Lower leg skin (tissue), 4 donors: ENCODE data around the gene OR56A4. TPM values are rescaled to one million over a fixed set of nuclear protein-coding genes. Genes with fewer than 3 reads are reported as not detected.

ENCODE experiments used
- DNase-seq, 2 donors: peaks; one replicate each; pipeline ENCODE4 v3.0.0-alpha.2; 2019; ENCODE audit warnings: low spot score in 2 of 2
- H3K4me3 ChIP-seq: fragments of 200-600 bp; sonication (generic); 2 replicates; pipeline ENCODE4 v1.5.1; 2017; ENCODE audit warnings: mild to moderate bottlenecking, low read depth; ENCODE audit not compliant: poor library complexity, severe bottlenecking
- CTCF ChIP-seq, 3 donors: fragments of 450-650 bp; IDR thresholded peaks; one replicate each; pipeline ENCODE4 v1.5.1; 2016; ENCODE audit warnings: antibody characterized with exemption in 3 of 3, mild to moderate bottlenecking in 3 of 3, moderate library complexity in 2 of 3
- POLR2A ChIP-seq, 2 donors: fragments of 450-650 bp; IDR thresholded peaks; one replicate each; pipeline ENCODE4 v1.6.1; 2016 to 2017; ENCODE audit warnings: antibody characterized with exemption in 2 of 2, mild to moderate bottlenecking in 1 of 2, moderate library complexity in 1 of 2
- WGBS, 2 donors: methylation state at CpG; one replicate each; pipeline ENCODE4 v1.1.5; 2018; 5-methylcytosine and 5-hydroxymethylcytosine counted together
- intact Hi-C: fragments of 100-400 bp; cut with DNase I; formaldehyde crosslinking; loops from one replicate; pipeline ENCODE4 v1.15.0; 2023; ENCODE audit warnings: low total_unique reads
- total RNA-seq, 4 donors: library from RNA; depleted of rRNA; stranded (reverse); fragments of >200 nt; gene quantifications; one replicate each; pipeline ENCODE4 v1.1.0, GENCODE V29; 2016

The OR56A4 gene
- total RNA-seq, 4 donors from 2014 or later, result 0.08 to 0.11 TPM; not detected in 2

- no peak for DNase-seq
- TF ChIP-seq POLR2A (IDR thresholded peaks at IDR 0.05) (no peak), CTCF (IDR thresholded peaks at IDR 0.05) (no peak)
- intact Hi-C loops, result no loop called here
- WGBS, 2 donors, result 89 to 94% methylated on average over 3 of the region's 3 CpGs
- no peak overlapping the region for H3K4me3 ChIP-seq
Measured at GRCh38 chr11:5955586-5955985, 51.2 kb downstream of the OR56A4 start.

Other genes starting within 250 kb of the OR56A4 start
- not detected for gene OR52N5, start 223.6 kb downstream of the OR56A4 start, total RNA-seq
- not detected for gene OR52N1, start 215.7 kb downstream of the OR56A4 start, total RNA-seq
- not detected for gene OR52N2, start 198.0 kb downstream of the OR56A4 start, total RNA-seq
- not detected for gene OR52E6, start 165.0 kb downstream of the OR56A4 start, total RNA-seq
- gene OR52E8, start 149.3 kb downstream of the OR56A4 start, total RNA-seq, result not detected
- not detected for gene OR52E4, start 126.3 kb downstream of the OR56A4 start, total RNA-seq
- gene OR52E5, start 113.7 kb downstream of the OR56A4 start, total RNA-seq, result not detected
- not detected for gene OR56A3, start 64.7 kb downstream of the OR56A4 start, total RNA-seq
- gene OR56A5, start 38.5 kb downstream of the OR56A4 start, total RNA-seq, result under 1 TPM in 1 of 4 donors, not detected in 3; 0.84 TPM
- gene OR52L1, start 20.0 kb downstream of the OR56A4 start, total RNA-seq, result under 1 TPM in 1 of 4 donors, not detected in 3; 0.57 TPM
- gene OR56A1, start 23.8 kb upstream of the OR56A4 start, total RNA-seq, result under 1 TPM in 3 of 4 donors, not detected in 1; 0.10 to 0.19 (median 0.12) TPM
- gene OR56B4, start 100.7 kb upstream of the OR56A4 start, total RNA-seq, result not detected
- not detected for gene OR52B2, start 163.4 kb upstream of the OR56A4 start, total RNA-seq
- gene OR52W1, start 192.3 kb upstream of the OR56A4 start, total RNA-seq, result not detected
- not detected for gene C11orf42, start 198.6 kb upstream of the OR56A4 start, total RNA-seq
- gene FHIP1B, start 227.7 kb upstream of the OR56A4 start, total RNA-seq, result 10 to 100 TPM; 47.0 to 97.9 (median 60.2) TPM
- not detected for gene CNGA4, start 232.1 kb upstream of the OR56A4 start, total RNA-seq